ENCODE data around the gene NDUFB10.
"Not testable (repeated sequence)": the region's sequence is repeated elsewhere in the genome, so short reads cannot be mapped to it uniquely, and the experiment has no call there.

Gene NDUFB10

GRCh38 chr16:1926271-1926670 lies 33.1 kb upstream of the NDUFB10 start:
- no peak for DNase-seq

- peak; percentile 13 for DNase-seq
These were observed 30.2 kb upstream of the NDUFB10 start for GRCh38 chr16:1929105-1929504.

- peak; percentile 90 for DNase-seq
These were observed 29.6 kb upstream of the NDUFB10 start for GRCh38 chr16:1929578-1930337.

- no peak for DNase-seq
These were observed 29.0 kb upstream of the NDUFB10 start for GRCh38 chr16:1930338-1930720.

GRCh38 chr16:1932050-1933028 lies 27.0 kb upstream of the NDUFB10 start:
- DNase-seq = no peak

- DNase-seq = no peak
These were observed 26.2 kb upstream of the NDUFB10 start for GRCh38 chr16:1933097-1933661.

GRCh38 chr16:1936945-1937479 lies 22.3 kb upstream of the NDUFB10 start:
- no peak for DNase-seq

GRCh38 chr16:1938316-1938715 lies 21.0 kb upstream of the NDUFB10 start:
- no peak for DNase-seq

GRCh38 chr16:1938910-1939309 lies 20.4 kb upstream of the NDUFB10 start:
- no peak for DNase-seq

GRCh38 chr16:1939833-1940232 lies 19.5 kb upstream of the NDUFB10 start:
- not testable (repeated sequence) for DNase-seq

- no peak for DNase-seq
These were observed 18.8 kb upstream of the NDUFB10 start for GRCh38 chr16:1940273-1941161.

GRCh38 chr16:1941162-1942046 lies 17.9 kb upstream of the NDUFB10 start:
- no peak for DNase-seq

- no peak for DNase-seq
These were observed 17.1 kb upstream of the NDUFB10 start for GRCh38 chr16:1942047-1942809.

- DNase-seq = peak; percentile 99
These were observed 16.3 kb upstream of the NDUFB10 start, which contains the start of gene MSRB1 for GRCh38 chr16:1942810-1943726. TSS of gene MSRB1 (minus strand) at chr16:1943199. CDS start at chr16:1943156, 43 bp downstream.

GRCh38 chr16:1944612-1945199 lies 14.6 kb upstream of the NDUFB10 start:
- DNase-seq = no peak

GRCh38 chr16:1945559-1946391 lies 13.6 kb upstream of the NDUFB10 start:
- no peak for DNase-seq

GRCh38 chr16:1946495-1947368 lies 12.6 kb upstream of the NDUFB10 start:
- DNase-seq = no peak

Data from CD4-positive, alpha-beta T cell treated with Interleukin-21 for 1 hour (primary cell).